Measurements from ENCODE around the gene FCHSD1. TPM values are rescaled to one million over a fixed set of nuclear protein-coding genes. Genes with fewer than 3 reads are reported as not detected.

Gene FCHSD1
- total RNA-seq, 2 experiments from 2014 or later = 31.9 to 55.3 TPM

- BruUV-seq (replicated peaks) = no TSS peak
- H3K79me2 ChIP-seq (ENCODE audit: insufficient read depth, low read depth, low read length) = no peaks in the 10 kb centered on the region
- H3K4me2 ChIP-seq (ENCODE audit: low read length) = no peak overlapping the region
- H3K4me3 ChIP-seq (ENCODE audit: low read depth, low read length, poor library complexity, severe bottlenecking) = no peak overlapping the region
- H3K9me3 ChIP-seq (ENCODE audit: low read length) = no peaks in the 10 kb centered on the region
- H3K4me1 ChIP-seq (ENCODE audit: insufficient read depth, low read length, poor library complexity, severe bottlenecking) = peaks cover 5% of the 10 kb centered on the region
- no peak for DNase-seq (ENCODE audit: low spot score)
- TF ChIP-seq CTCF (conservative IDR thresholded peaks at IDR 0.05; ENCODE audit: low read length) (no peak), EZH2phosphoT487 (IDR thresholded peaks at IDR 0.05; ENCODE audit: borderline replicate concordance, low read depth, low read length) (no peak)
- no peaks in the 10 kb centered on the region for H3K9me2 ChIP-seq (ENCODE audit: insufficient read depth, low read length)
- ChIA-PET POLR2A (interaction anchor here (0.6 kb wide), 1 partner anchor 315 kb away, joined by 3 read pairs; no protein-coding TSS in a partner anchor), CTCF (ENCODE audit: unreplicated experiment) (interaction anchor here (0.5 to 1.0 kb wide), 2 partner anchors 11 to 134 kb away, joined by 3 read pairs; no protein-coding TSS in a partner anchor)
- no peaks in the 10 kb centered on the region for H3K36me3 ChIP-seq (ENCODE audit: insufficient read depth, low read length)
- H3K27ac ChIP-seq (ENCODE audit: low read depth, low read length, poor library complexity, severe bottlenecking) = no peak overlapping the region
- H2AFZ ChIP-seq (ENCODE audit: low read length) = no peak overlapping the region
- intact Hi-C loops (cut with micrococcal nuclease; ENCODE audit: unreplicated experiment) = no loop called here
- H4K20me1 ChIP-seq (ENCODE audit: insufficient read depth, low read length) = no peaks in the 10 kb centered on the region
These were observed 30.1 kb upstream of the FCHSD1 start for GRCh38 chr5:141681295-141681694.

- no peaks in the 10 kb centered on the region for H3K36me3 ChIP-seq (ENCODE audit: insufficient read depth, low read length)
- no peak overlapping the region for H3K4me2 ChIP-seq (ENCODE audit: low read length)
- BruUV-seq (replicated peaks) = no TSS peak
- H3K9me2 ChIP-seq (ENCODE audit: insufficient read depth, low read length) = no peaks in the 10 kb centered on the region
- H2AFZ ChIP-seq (ENCODE audit: low read length) = no peak overlapping the region
- H3K4me3 ChIP-seq (ENCODE audit: low read depth, low read length, poor library complexity, severe bottlenecking) = no peak overlapping the region
- H4K20me1 ChIP-seq (ENCODE audit: insufficient read depth, low read length) = no peaks in the 10 kb centered on the region
- H3K9me3 ChIP-seq (ENCODE audit: low read length) = no peaks in the 10 kb centered on the region
- ChIA-PET POLR2A (no interaction called here), CTCF (ENCODE audit: unreplicated experiment) (interaction anchor here (0.5 to 1.0 kb wide), 2 partner anchors 11 to 134 kb away, joined by 3 read pairs; no protein-coding TSS in a partner anchor)
- TF ChIP-seq CTCF (conservative IDR thresholded peaks at IDR 0.05; ENCODE audit: low read length) = no peak
- TF ChIP-seq EZH2phosphoT487 (IDR thresholded peaks at IDR 0.05; ENCODE audit: borderline replicate concordance, low read depth, low read length) = no peak
- H3K27ac ChIP-seq (ENCODE audit: low read depth, low read length, poor library complexity, severe bottlenecking) = no peak overlapping the region
- peaks cover 5% of the 10 kb centered on the region for H3K4me1 ChIP-seq (ENCODE audit: insufficient read depth, low read length, poor library complexity, severe bottlenecking)
- DNase-seq (ENCODE audit: low spot score) = no peak
- no peaks in the 10 kb centered on the region for H3K79me2 ChIP-seq (ENCODE audit: insufficient read depth, low read depth, low read length)
- intact Hi-C loops (cut with micrococcal nuclease; ENCODE audit: unreplicated experiment) = no loop called here
These were observed 29.6 kb upstream of the FCHSD1 start for GRCh38 chr5:141680751-141681201.

GRCh38 chr5:141680178-141680577 is 29.0 kb upstream of the FCHSD1 start:
- Histone ChIP-seq H4K20me1 (ENCODE audit: insufficient read depth, low read length) (no peaks in the 10 kb centered on the region), H3K36me3 (ENCODE audit: insufficient read depth, low read length) (no peaks in the 10 kb centered on the region), H2AFZ (ENCODE audit: low read length) (no peak overlapping the region), H3K9me3 (ENCODE audit: low read length) (no peaks in the 10 kb centered on the region), H3K4me2 (ENCODE audit: low read length) (no peak overlapping the region), H3K9me2 (ENCODE audit: insufficient read depth, low read length) (no peaks in the 10 kb centered on the region), H3K27ac (ENCODE audit: low read depth, low read length, poor library complexity, severe bottlenecking) (no peak overlapping the region), H3K4me1 (ENCODE audit: insufficient read depth, low read length, poor library complexity, severe bottlenecking) (peaks cover 5% of the 10 kb centered on the region), H3K4me3 (ENCODE audit: low read depth, low read length, poor library complexity, severe bottlenecking) (no peak overlapping the region), H3K79me2 (ENCODE audit: insufficient read depth, low read depth, low read length) (no peaks in the 10 kb centered on the region)
- POLR2A ChIA-PET = no interaction called here
- CTCF ChIA-PET (ENCODE audit: unreplicated experiment) = no interaction called here
- intact Hi-C loops (cut with micrococcal nuclease; ENCODE audit: unreplicated experiment) = no loop called here
- DNase-seq (ENCODE audit: low spot score) = no peak
- no peak for TF ChIP-seq EZH2phosphoT487 (IDR thresholded peaks at IDR 0.05; ENCODE audit: borderline replicate concordance, low read depth, low read length)
- no peak for TF ChIP-seq CTCF (conservative IDR thresholded peaks at IDR 0.05; ENCODE audit: low read length)
- no TSS peak for BruUV-seq (replicated peaks)

Data from OCI-LY7 (cell line).